HG02798 (cell line): ENCODE data around the gene ULBP1.
"Not testable (repeated sequence)": the region's sequence is repeated elsewhere in the genome, so short reads cannot be mapped to it uniquely, and the experiment has no call there.

Source experiments
- ATAC-seq: cut with Tn5 transposase; IDR thresholded peaks from one replicate; pipeline ENCODE4 v1.9.1; 2021; ENCODE audit warnings: mild to moderate bottlenecking; ENCODE audit not compliant: unreplicated experiment, poor library complexity

The ULBP1 gene

GRCh38 chr6:149931501-149931900 lies 32.2 kb upstream of the ULBP1 start:
- no peak for ATAC-seq

GRCh38 chr6:149933036-149933435 lies 30.7 kb upstream of the ULBP1 start:
- ATAC-seq, result no peak

- ATAC-seq, result no peak
Observed at GRCh38 chr6:149933461-149933860, 30.3 kb upstream of the ULBP1 start.

- ATAC-seq, result peak; percentile 33
Observed at GRCh38 chr6:149934249-149935156, 29.2 kb upstream of the ULBP1 start.

- ATAC-seq, result no peak
Observed at GRCh38 chr6:149935246-149935645, 28.5 kb upstream of the ULBP1 start.

DNA sequence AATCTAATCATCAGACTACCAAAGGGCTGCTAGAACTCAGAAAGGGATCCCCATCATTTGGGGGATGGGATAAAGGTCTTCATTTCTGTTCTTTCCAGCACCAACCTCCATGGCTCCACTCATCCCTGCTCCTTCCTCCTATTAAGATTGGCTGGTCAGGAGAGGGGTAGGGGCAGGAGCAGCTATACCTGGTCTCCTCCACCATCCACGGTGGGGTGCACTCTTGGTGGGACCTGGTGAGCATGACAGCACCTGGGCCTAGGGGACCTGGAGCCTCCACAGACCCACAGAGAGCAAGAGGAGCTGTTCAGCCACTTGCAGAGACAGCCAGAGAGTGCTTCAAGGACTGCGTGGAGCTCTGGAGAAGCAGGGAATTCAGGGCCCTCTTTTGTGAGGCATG lies 28.1 kb upstream of the ULBP1 start:
- ATAC-seq, result no peak

DNA sequence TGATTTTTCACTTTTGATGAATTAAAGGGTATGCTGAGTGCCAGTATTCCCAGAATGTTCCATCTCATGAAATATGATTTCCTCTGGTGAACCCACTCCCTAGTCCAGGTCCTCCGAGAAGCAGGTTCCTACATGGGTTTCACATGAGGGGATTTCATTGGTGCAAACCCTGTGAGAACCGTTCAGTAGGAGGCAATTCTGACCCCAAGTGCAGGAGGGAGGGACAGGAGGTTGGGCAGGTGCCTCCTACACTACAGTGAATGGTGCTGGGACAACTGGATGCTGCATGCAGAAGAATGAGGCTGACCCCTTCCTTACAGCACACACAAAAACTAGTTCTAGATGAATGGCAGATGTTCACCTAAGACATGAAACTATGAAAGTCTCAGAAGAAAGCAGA lies 27.0 kb upstream of the ULBP1 start:
- no peak for ATAC-seq

DNA sequence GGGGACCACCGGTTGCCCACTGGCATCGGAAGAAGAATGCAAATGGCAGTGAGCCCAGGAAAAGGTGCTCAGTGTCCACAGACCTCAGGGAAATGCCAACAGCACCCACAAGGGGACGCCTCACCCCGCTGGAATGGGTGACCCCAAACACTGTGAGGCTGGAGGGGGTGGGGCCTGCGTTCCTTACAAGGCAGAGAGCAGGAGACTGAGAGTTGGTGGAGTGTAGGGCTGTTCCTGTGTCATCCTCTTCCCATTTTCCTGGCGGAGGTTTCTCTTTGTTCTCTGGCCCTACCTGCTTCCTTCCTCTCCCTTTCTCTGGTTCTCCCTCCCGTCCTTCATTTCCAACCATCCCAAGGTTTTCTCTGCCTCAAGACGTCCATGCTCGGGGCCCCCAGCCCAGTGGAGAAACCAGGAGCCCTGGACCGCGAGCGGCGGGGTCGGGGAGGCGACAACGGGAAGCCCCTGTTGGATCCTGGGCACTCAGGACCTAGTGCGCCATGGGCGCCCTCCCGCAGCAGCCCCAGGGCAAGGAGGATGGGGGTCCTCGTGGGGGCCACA lies 25.7 kb upstream of the ULBP1 start:
- ATAC-seq, result not testable (repeated sequence)

- ATAC-seq, result peak; percentile 86
Observed at GRCh38 chr6:149938571-149939355, 25.0 kb upstream of the ULBP1 start.

DNA sequence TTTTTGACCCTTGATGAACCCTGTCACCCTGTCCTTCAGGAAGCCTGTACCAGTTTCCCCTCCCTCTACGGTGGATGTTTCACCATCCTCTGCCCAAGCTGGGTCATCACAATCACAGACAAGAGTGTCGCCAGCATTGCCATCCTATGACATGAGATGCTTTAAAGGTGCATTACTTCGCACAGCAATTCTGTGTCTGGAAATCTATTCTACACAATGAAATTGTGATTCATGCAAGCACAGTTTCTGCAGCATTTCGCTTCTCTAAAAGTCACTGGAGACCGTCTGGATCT lies 24.4 kb upstream of the ULBP1 start:
- no peak for ATAC-seq

GRCh38 chr6:149939909-149940671 lies 23.7 kb upstream of the ULBP1 start:
- ATAC-seq, result no peak

GRCh38 chr6:149940672-149940982 lies 23.1 kb upstream of the ULBP1 start:
- ATAC-seq, result no peak

DNA sequence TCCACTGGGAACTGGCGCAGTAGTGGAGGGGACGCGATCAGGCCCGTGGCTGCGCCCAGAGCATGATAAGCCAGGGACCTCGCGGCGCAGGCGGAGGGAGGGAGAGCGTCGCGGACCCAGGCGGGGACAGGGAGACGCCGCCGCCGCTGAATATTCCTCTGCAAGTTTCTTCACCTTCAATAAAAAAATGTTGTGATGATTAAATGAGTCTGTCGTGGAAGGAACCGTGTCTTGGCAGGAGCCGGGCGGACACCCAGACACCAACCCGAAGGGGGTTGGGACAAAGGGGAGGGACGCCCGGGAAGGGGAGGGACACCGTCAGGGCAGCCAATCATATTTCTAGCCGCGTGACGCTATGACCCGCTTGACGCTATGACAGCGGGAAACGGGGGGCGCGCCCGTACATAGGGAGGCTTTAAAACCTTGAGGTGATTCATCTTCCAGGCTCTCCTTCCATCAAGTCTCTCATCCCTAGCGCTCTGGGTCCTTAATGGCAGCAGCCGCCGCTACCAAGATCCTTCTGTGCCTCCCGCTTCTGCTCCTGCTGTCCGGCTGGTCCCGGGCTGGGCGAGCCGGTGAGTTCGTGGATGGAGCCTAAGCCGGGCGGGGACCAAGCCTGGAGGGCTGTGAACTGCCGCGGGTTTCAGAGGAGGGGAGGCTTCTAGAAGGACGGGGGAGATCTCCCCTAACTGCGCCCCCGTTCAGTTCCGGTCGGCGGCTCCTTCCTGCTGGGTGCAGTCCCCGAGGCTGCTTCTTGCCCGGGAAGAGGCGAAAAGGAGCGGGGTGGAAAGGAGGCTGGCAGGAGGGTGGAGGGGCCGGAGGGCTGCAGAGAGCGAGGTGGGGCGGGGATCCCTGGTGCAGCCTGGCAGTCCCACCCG lies 21.9 kb upstream of the ULBP1 start, which contains the start of gene ULBP2:
Gene ULBP2, plus strand, starts transcription at position 432 of the 878 bp plus-strand sequence. Its CDS starts 59 bp downstream, at position 491.
- ATAC-seq, result peak; percentile 22

- ATAC-seq, result no peak
Observed at GRCh38 chr6:149942461-149942829, 21.3 kb upstream of the ULBP1 start.

DNA sequence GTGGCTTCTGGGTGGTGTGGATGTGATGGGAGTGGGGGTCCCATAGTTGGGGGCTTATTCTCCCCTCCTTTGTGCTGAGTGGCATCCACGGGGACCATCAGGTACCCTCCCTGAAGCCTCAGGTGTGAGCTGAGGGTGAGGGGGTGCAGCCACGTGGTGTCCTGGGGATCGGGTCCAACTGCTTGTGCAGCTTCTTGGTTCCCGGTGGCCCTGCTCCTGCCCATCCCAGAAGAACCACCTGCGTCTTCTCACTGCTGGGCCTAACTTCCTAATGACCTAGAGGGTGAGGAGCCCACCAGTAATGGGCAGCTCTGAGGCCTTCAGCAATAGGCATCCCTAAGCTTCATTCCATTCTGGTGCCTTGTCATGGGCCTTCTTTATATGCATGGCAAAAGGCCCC lies 20.4 kb upstream of the ULBP1 start:
- not testable (repeated sequence) for ATAC-seq

- ATAC-seq, result not testable (repeated sequence)
Observed at GRCh38 chr6:149945276-149945675, 18.5 kb upstream of the ULBP1 start.

DNA sequence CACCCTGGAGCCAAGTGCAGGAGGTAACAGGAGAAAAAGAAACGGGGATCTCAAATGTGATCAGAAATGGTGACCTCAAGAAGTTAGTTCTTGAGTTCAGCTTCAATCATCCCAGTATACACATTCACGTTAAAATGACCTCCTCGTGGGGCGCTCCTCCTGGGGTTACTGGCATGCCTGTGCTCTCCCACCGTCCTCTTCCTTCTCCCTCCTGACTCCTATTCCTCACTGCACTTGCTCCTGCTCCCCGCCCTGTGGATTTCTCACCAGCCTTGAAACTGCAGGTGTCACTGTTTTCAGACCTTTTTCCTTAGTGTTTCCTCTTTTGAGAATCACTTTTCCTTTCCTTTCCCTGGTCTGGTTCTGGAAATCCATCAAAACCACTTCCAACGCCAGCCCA lies 17.1 kb upstream of the ULBP1 start:
- ATAC-seq, result not testable (repeated sequence)

DNA sequence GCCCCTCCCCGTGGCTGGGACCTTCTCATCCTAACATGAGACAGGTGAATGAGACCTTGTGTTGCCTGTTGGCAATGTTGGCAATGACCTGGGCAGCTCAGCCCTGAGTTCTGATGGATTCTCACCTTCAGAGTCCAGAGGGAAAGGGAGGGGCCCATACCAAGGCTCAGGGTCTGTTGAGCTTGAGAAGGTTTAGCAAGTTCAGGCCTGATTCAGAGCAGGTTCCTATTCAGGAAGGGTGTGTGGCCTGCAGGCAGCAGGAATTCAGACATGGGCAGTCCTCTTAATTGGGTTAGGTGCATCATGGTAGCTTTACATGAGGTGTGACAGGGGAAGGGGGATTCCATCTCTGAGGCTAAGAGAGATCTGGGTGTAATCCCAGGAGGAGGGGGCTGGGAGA lies 16.2 kb upstream of the ULBP1 start:
- not testable (repeated sequence) for ATAC-seq

DNA sequence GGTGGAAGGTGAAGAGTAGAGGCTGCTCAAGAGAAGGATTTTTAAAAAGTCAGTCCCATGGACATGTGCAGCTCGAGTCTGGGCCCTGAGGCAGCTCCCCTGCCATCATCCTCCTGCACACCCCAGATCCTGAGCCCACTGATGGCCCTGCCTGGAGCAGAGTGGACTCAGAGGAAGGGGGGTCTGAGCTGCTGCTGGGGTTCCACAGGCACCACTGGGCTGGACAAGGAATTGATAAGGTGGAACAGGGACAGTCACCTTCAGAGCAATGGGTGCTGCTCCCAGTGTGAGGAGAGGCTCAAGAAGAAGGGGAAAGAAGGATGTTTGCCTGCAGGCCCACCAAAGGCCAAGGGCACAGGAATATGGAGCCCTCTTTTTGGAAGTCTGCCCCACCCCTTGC lies 15.7 kb upstream of the ULBP1 start:
- ATAC-seq, result no peak

DNA sequence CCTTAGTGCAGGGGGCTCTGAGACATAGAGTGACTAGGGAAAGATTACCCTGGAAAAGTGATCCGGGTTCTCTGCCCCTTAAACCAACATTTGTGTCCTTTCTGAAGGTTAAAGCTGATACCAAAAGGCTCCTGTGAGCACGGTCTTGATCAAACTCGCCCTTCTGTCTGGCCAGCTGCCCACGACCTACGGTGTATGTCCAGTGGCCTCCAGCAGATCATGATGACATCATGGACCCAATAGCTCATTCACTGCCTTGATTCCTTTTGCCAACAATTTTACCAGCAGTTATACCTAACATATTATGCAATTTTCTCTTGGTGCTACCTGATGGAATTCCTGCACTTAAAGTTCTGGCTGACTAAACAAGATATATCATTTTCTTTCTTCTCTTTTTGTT lies 15.1 kb upstream of the ULBP1 start:
- ATAC-seq, result no peak
